Measurements from ENCODE around the gene UAP1L1. TPM values are rescaled to one million over a fixed set of nuclear protein-coding genes. Genes with fewer than 3 reads are reported as not detected.

UAP1L1 gene
- total and polyA plus RNA-seq, 11 donors: 3.9 to 15.1 (median 9.4) TPM

GRCh38 chr9:137110911-137111787 is 33.8 kb downstream of the UAP1L1 start:
- Histone ChIP-seq H3K27ac (no peak overlapping the region), H3K4me1 (peaks cover 0 to 27% (median 15%) of the 10 kb centered on the region in 12 donors), H3K27me3 (no peaks in the 10 kb centered on the region), H3K36me3 (peaks cover 0 to 71% (median 44%) of the 10 kb centered on the region in 9 donors), H3K4me3 (no peak overlapping the region), H3K9me3 (no peaks in the 10 kb centered on the region)
- DNase-seq (no peak), ATAC-seq (no peak)
- WGBS, 4 donors: 87 to 92% (median 88%) methylated on average over 28 of the region's 28 CpGs
- TF ChIP-seq CTCF (IDR thresholded peaks at IDR 0.05) (no peak), POLR2A (IDR thresholded peaks at IDR 0.05) (no peak)
- intact Hi-C loops (cut with DNase I): loop anchor here in 1 of 10 donors (10.0 kb wide), 1 partner anchor 74 kb away; the partner anchor contains the start of genes ANAPC2 and SSNA1

GRCh38 chr9:137111788-137112563 is 34.7 kb downstream of the UAP1L1 start:
- DNase-seq (no peak), ATAC-seq (no peak)
- H3K36me3 ChIP-seq: peaks cover 0 to 62% (median 37%) of the 10 kb centered on the region in 9 donors
- no peak overlapping the region for H3K4me3 ChIP-seq
- TF ChIP-seq POLR2A (IDR thresholded peaks at IDR 0.05) (no peak), CTCF (IDR thresholded peaks at IDR 0.05) (no peak)
- H3K27me3 ChIP-seq: no peaks in the 10 kb centered on the region
- intact Hi-C loops (cut with DNase I): loop anchor here in 1 of 10 donors (10.0 kb wide), 1 partner anchor 73 kb away; the partner anchor contains the start of genes ANAPC2 and SSNA1
- 91 to 95% (median 92%) methylated on average over 19 to 35 of the region's 35 CpGs for WGBS, 4 donors
- peaks cover 0 to 35% (median 17%) of the 10 kb centered on the region in 12 donors for H3K4me1 ChIP-seq
- no peak overlapping the region for H3K27ac ChIP-seq
- no peaks in the 10 kb centered on the region for H3K9me3 ChIP-seq

GRCh38 chr9:137112564-137113384 is 35.5 kb downstream of the UAP1L1 start:
- TF ChIP-seq POLR2A (IDR thresholded peaks at IDR 0.05): no peak
- no peak for TF ChIP-seq CTCF (IDR thresholded peaks at IDR 0.05)
- Histone ChIP-seq H3K27ac (no peak overlapping the region), H3K36me3 (peaks cover 0 to 54% (median 29%) of the 10 kb centered on the region in 9 donors), H3K9me3 (no peaks in the 10 kb centered on the region), H3K4me3 (peak overlapping the region in 1 of 12 donors; percentile 94), H3K4me1 (peaks cover 0 to 43% (median 23%) of the 10 kb centered on the region in 12 donors), H3K27me3 (no peaks in the 10 kb centered on the region)
- no peak for DNase-seq
- intact Hi-C loops (cut with DNase I): loop anchor here in 1 of 10 donors (10.0 kb wide), 1 partner anchor 72 kb away; the partner anchor contains the start of genes ANAPC2 and SSNA1
- WGBS, 4 donors: 94 to 97% (median 96%) methylated on average over 29 to 42 of the region's 42 CpGs
- no peak for ATAC-seq
